HepG2 (cell line): Measurements from ENCODE around the gene OR1F1. TPM values are rescaled to one million over a fixed set of nuclear protein-coding genes. Genes with fewer than 3 reads are reported as not detected.

Source experiments
- HOXA5 ChIP-seq: sonication (generic); formaldehyde crosslinking; IDR thresholded peaks from 2 replicates; pipeline ENCODE4 v1.4.0; 2020; ENCODE audit warnings: missing genetic modification reagents
- ISL2 ChIP-seq: sonication (generic); formaldehyde crosslinking; IDR thresholded peaks from 2 replicates; pipeline ENCODE4 v1.5.0; 2020; ENCODE audit warnings: missing genetic modification reagents
- NR2F1 ChIP-seq, 2 experiments: fragments of 450-650 bp in 1 of 2; formaldehyde crosslinking in 1 of 2; IDR thresholded peaks; 2 replicates each; pipeline versions ENCODE4 v1.5.0 to v1.6.1; 2016 to 2020; ENCODE audit warnings: mild to moderate bottlenecking in 1 of 2, missing compliant biosample characterization in 1 of 2, missing genetic modification reagents in 1 of 2, moderate library complexity in 1 of 2
- POGZ ChIP-seq: sonication (generic); formaldehyde crosslinking; IDR thresholded peaks from 2 replicates; pipeline ENCODE4 v1.4.0; 2020; ENCODE audit warnings: mild to moderate bottlenecking, missing genetic modification reagents
- SRY ChIP-seq: sonication (generic); formaldehyde crosslinking; IDR thresholded peaks from 2 replicates; pipeline ENCODE4 v1.8.0; 2022; ENCODE audit warnings: mild to moderate bottlenecking, missing genetic modification reagents
- YEATS2 ChIP-seq: sonication (generic); formaldehyde crosslinking; IDR thresholded peaks from 2 replicates; pipeline ENCODE4 v1.4.0; 2020; ENCODE audit warnings: missing genetic modification reagents, borderline replicate concordance
- ZBTB20 ChIP-seq: sonication (generic); formaldehyde crosslinking; IDR thresholded peaks from 2 replicates; pipeline ENCODE4 v1.8.1; 2023; ENCODE audit warnings: missing genetic modification reagents, low read depth, mild to moderate bottlenecking, borderline replicate concordance
- ZNF230 ChIP-seq: sonication (generic); formaldehyde crosslinking; IDR thresholded peaks from 2 replicates; pipeline ENCODE4 v1.4.0; 2020; ENCODE audit warnings: mild to moderate bottlenecking, missing genetic modification reagents
- ZNF232 ChIP-seq: sonication (generic); formaldehyde crosslinking; IDR thresholded peaks from 2 replicates; pipeline ENCODE4 v1.4.0; 2020; ENCODE audit warnings: missing genetic modification reagents, borderline replicate concordance
- ZNF317 ChIP-seq: sonication (generic); formaldehyde crosslinking; IDR thresholded peaks from 2 replicates; pipeline ENCODE4 v1.5.0; 2020; ENCODE audit warnings: mild to moderate bottlenecking, missing genetic modification reagents
- ZNF354B ChIP-seq: sonication (generic); formaldehyde crosslinking; IDR thresholded peaks from 2 replicates; pipeline ENCODE4 v1.8.0; 2022; ENCODE audit warnings: mild to moderate bottlenecking, missing genetic modification reagents
- ZNF713 ChIP-seq: sonication (generic); formaldehyde crosslinking; IDR thresholded peaks from 2 replicates; pipeline ENCODE4 v1.4.0; 2020; ENCODE audit warnings: mild to moderate bottlenecking, missing genetic modification reagents
- ZNF782 ChIP-seq: sonication (generic); formaldehyde crosslinking; IDR thresholded peaks from 2 replicates; pipeline ENCODE4 v1.4.0; 2020; ENCODE audit warnings: missing genetic modification reagents, mild to moderate bottlenecking, borderline replicate concordance
- polyA plus RNA-seq, 8 experiments: library from polyadenylated mRNA; depleted of rRNA in 3 of 8; stranded (reverse) in 7 of 8; unstranded in 1 of 8; fragments of >200 nt; fragmentation: Illumina TruSeq in 4 of 8; extraction: Trizol in 4 of 8; gene quantifications; 2 replicates each; pipeline versions ENCODE4 v1.2.1 to v1.2.3, GENCODE V29; 2011 to 2016; ENCODE audit warnings: low read depth in 4 of 8, missing spikeins in 1 of 8, mixed read lengths in 1 of 8; ENCODE audit not compliant: insufficient read depth in 1 of 8
- total RNA-seq, 5 experiments: library from RNA; depleted of rRNA; stranded (reverse); fragments of >200 nt; fragmentation: Illumina TruSeq; extraction: Trizol; gene quantifications; 2 replicates each; pipeline ENCODE4 v1.2.3, GENCODE V29; 2016; ENCODE audit warnings: low read depth in 1 of 5
- TF ChIP-seq, protein P1 (sequence below): sonication (generic); formaldehyde crosslinking; IDR thresholded peaks from 2 replicates; pipeline ENCODE4 v1.4.0; 2020; ENCODE audit warnings: mild to moderate bottlenecking, missing genetic modification reagents
- TF ChIP-seq, protein P2 (sequence below), 2 experiments: sonication (generic) in 1 of 2; formaldehyde crosslinking in 1 of 2; IDR thresholded peaks; 2 replicates each; pipeline versions ENCODE4 v1.5.1 to v1.6.1; 2011 to 2020; ENCODE audit warnings: borderline replicate concordance in 1 of 2, low read depth in 1 of 2, low read length in 1 of 2, mild to moderate bottlenecking in 1 of 2, missing genetic modification reagents in 1 of 2, moderate library complexity in 1 of 2
- TF ChIP-seq, protein P3 (sequence below): sonication (generic); formaldehyde crosslinking; IDR thresholded peaks from 2 replicates; pipeline ENCODE4 v1.9.0; 2022; ENCODE audit warnings: missing genetic modification reagents, mild to moderate bottlenecking, borderline replicate concordance
- TF ChIP-seq, protein P4 (sequence below): sonication (generic); formaldehyde crosslinking; IDR thresholded peaks from 2 replicates; pipeline ENCODE4 v1.5.1; 2020; ENCODE audit warnings: mild to moderate bottlenecking, missing genetic modification reagents
- TF ChIP-seq, protein P5 (sequence below): IDR thresholded peaks from 2 replicates; pipeline ENCODE4 v1.6.1; 2016

Gene OR1F1
- total and polyA plus RNA-seq, 2 of the 13 experiments (the other 11 are each of a cell fraction or from before 2014, with no cell fraction given): 0.90 TPM; not detected in 1

DNA sequence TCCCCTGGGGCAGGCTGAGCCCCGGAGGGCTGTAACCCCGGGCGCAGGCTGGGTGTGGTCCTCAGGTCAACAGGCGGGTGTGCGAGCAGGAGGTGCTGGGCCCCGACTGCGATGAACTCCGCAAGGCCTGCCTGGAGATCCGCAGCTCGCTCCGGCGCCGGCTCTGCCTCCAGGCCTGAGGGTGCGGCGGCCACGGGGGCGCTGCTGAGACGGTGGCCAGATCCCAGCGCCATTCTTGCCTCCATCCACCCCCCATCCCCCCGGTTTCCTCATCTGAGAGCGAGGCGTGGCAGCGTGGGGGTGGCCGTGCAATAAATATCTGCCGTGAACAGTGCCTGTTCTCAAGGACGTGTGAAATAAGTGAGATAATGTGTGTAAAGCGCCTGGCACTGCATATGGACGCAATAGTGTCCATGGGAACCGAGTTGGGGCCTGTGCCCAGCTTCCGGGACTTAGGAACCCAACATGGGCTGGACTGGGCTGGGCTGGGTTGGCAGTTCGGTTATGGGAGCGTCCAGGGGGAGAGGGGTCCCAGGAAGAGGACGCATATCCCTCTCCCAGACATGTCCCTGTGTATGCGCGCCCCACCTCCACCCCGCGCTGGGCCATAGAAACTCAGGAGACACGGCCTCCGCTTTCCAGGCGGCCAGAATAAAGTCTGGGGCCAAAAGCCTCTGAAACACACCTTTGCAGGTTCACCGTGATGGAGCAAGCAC, 38.2 kb upstream of the OR1F1 start (continued):
- TF ChIP-seq, protein P1, sequence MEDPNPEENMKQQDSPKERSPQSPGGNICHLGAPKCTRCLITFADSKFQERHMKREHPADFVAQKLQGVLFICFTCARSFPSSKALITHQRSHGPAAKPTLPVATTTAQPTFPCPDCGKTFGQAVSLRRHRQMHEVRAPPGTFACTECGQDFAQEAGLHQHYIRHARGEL (CRISPR knock-in tag): 0 out of 2 replicates have a peak, but pooled peaks have one; percentile 33
- TF ChIP-seq ZNF230 (no peak), ZNF354B (CRISPR knock-in tag) (no peak), NR2F1 (CRISPR knock-in tag; IDR thresholded peaks at IDR 0.05) (no peak), HOXA5 (CRISPR knock-in tag) (0 out of 2 replicates have a peak, but pooled peaks have one; percentile 51), POGZ (no peak), ZNF782 (no peak), ZNF232 (CRISPR knock-in tag) (no peak), ZNF713 (no peak), ISL2 (no peak), ZNF317 (no peak), SRY (CRISPR knock-in tag) (0 out of 2 replicates have a peak, but pooled peaks have one; percentile 59), YEATS2 (CRISPR knock-in tag) (no peak), ZBTB20 (CRISPR knock-in tag) (no peak)
- TF ChIP-seq, protein P2, sequence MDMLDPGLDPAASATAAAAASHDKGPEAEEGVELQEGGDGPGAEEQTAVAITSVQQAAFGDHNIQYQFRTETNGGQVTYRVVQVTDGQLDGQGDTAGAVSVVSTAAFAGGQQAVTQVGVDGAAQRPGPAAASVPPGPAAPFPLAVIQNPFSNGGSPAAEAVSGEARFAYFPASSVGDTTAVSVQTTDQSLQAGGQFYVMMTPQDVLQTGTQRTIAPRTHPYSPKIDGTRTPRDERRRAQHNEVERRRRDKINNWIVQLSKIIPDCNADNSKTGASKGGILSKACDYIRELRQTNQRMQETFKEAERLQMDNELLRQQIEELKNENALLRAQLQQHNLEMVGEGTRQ (IDR thresholded peaks at IDR 0.05; ENCODE audit: low read depth, low read length): no peak
- TF ChIP-seq, protein P2 (CRISPR knock-in tag; IDR thresholded peaks at IDR 0.05; ENCODE audit: borderline replicate concordance): no peak
- TF ChIP-seq, protein P3, sequence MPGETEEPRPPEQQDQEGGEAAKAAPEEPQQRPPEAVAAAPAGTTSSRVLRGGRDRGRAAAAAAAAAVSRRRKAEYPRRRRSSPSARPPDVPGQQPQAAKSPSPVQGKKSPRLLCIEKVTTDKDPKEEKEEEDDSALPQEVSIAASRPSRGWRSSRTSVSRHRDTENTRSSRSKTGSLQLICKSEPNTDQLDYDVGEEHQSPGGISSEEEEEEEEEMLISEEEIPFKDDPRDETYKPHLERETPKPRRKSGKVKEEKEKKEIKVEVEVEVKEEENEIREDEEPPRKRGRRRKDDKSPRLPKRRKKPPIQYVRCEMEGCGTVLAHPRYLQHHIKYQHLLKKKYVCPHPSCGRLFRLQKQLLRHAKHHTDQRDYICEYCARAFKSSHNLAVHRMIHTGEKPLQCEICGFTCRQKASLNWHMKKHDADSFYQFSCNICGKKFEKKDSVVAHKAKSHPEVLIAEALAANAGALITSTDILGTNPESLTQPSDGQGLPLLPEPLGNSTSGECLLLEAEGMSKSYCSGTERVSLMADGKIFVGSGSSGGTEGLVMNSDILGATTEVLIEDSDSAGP (CRISPR knock-in tag): no peak
- TF ChIP-seq, protein P4, sequence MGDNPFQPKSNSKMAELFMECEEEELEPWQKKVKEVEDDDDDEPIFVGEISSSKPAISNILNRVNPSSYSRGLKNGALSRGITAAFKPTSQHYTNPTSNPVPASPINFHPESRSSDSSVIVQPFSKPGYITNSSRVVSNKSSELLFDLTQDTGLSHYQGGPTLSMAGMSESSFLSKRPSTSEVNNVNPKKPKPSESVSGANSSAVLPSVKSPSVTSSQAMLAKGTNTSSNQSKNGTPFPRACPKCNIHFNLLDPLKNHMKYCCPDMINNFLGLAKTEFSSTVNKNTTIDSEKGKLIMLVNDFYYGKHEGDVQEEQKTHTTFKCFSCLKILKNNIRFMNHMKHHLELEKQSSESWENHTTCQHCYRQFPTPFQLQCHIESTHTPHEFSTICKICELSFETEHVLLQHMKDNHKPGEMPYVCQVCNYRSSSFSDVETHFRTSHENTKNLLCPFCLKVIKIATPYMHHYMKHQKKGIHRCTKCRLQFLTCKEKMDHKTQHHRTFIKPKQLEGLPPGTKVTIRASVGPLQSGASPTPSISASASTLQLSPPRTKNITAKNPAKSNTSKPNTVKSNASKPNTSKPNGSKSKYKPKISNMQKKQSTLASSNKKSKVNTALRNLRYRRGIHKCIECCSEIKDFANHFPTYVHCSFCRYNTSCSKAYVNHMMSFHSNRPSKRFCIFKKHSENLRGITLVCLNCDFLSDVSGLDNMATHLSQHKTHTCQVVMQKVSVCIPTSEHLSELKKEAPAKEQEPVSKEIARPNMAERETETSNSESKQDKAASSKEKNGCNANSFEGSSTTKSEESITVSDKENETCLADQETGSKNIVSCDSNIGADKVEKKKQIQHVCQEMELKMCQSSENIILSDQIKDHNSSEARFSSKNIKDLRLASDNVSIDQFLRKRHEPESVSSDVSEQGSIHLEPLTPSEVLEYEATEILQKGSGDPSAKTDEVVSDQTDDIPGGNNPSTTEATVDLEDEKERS (CRISPR knock-in tag): no peak
- TF ChIP-seq, protein P5, sequence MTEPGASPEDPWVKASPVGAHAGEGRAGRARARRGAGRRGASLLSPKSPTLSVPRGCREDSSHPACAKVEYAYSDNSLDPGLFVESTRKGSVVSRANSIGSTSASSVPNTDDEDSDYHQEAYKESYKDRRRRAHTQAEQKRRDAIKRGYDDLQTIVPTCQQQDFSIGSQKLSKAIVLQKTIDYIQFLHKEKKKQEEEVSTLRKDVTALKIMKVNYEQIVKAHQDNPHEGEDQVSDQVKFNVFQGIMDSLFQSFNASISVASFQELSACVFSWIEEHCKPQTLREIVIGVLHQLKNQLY: no peak
